HepG2 (cell line): ENCODE results near the gene VAMP2. TPM values are rescaled to one million over a fixed set of nuclear protein-coding genes. Genes with fewer than 3 reads are reported as not detected.

ENCODE experiments used
- GFI1 ChIP-seq: sonication (generic); formaldehyde crosslinking; IDR thresholded peaks from 2 replicates; pipeline ENCODE4 v1.5.0; 2020; ENCODE audit warnings: missing genetic modification reagents, mild to moderate bottlenecking, borderline replicate concordance
- KDM3A ChIP-seq: IDR thresholded peaks from 2 replicates; pipeline ENCODE4 v1.6.1; 2018; ENCODE audit warnings: low read depth, missing compliant biosample characterization
- MTF1 ChIP-seq: sonication (generic); formaldehyde crosslinking; IDR thresholded peaks from 2 replicates; pipeline ENCODE4 v1.5.0; 2020; ENCODE audit warnings: missing genetic modification reagents
- NONO ChIP-seq, 2 experiments: fragments of 450-650 bp in 1 of 2; sonication (generic) in 1 of 2; formaldehyde crosslinking in 1 of 2; IDR thresholded peaks in 1 of 2; conservative IDR thresholded peaks in 1 of 2; 2 replicates each; pipeline versions ENCODE4 v1.6.1 to v1.8.0; 2017 to 2022; ENCODE audit warnings: mild to moderate bottlenecking in 1 of 2, missing genetic modification reagents in 1 of 2, moderate library complexity in 1 of 2
- NPAS2 ChIP-seq: sonication (generic); formaldehyde crosslinking; IDR thresholded peaks from 2 replicates; pipeline ENCODE4 v1.8.0; 2022; ENCODE audit warnings: mild to moderate bottlenecking, missing genetic modification reagents, borderline replicate concordance
- PAX8 ChIP-seq: sonication (generic); formaldehyde crosslinking; IDR thresholded peaks from 2 replicates; pipeline ENCODE4 v1.8.0; 2022; ENCODE audit warnings: mild to moderate bottlenecking, missing genetic modification reagents, borderline replicate concordance
- RARA ChIP-seq: IDR thresholded peaks from 2 replicates; pipeline ENCODE4 v1.6.1; 2016; ENCODE audit warnings: missing genetic modification reagents, missing compliant biosample characterization
- RBFOX2 ChIP-seq: fragments of 200-400 bp; formaldehyde crosslinking; IDR thresholded peaks from 2 replicates; pipeline ENCODE4 v1.6.1; 2017; ENCODE audit warnings: low read depth, mild to moderate bottlenecking, low read length
- RELA ChIP-seq: sonication (generic); formaldehyde crosslinking; IDR thresholded peaks from 2 replicates; pipeline ENCODE4 v1.4.0; 2020; ENCODE audit warnings: missing genetic modification reagents
- SMARCE1 ChIP-seq: fragments of 450-650 bp; IDR thresholded peaks from 2 replicates; pipeline ENCODE4 v1.6.1; 2017; ENCODE audit warnings: borderline replicate concordance
- ZBTB21 ChIP-seq: sonication (generic); formaldehyde crosslinking; IDR thresholded peaks from 2 replicates; pipeline ENCODE4 v1.4.0; 2020; ENCODE audit warnings: missing genetic modification reagents
- ZKSCAN1 ChIP-seq: fragments of 150-350 bp; IDR thresholded peaks from 2 replicates; pipeline ENCODE4 v1.6.1; 2014; ENCODE audit warnings: low read length
- polyA plus RNA-seq, 8 experiments: library from polyadenylated mRNA; depleted of rRNA in 3 of 8; stranded (reverse) in 7 of 8; unstranded in 1 of 8; fragments of >200 nt; fragmentation: Illumina TruSeq in 4 of 8; extraction: Trizol in 4 of 8; gene quantifications; 2 replicates each; pipeline versions ENCODE4 v1.2.1 to v1.2.3, GENCODE V29; 2011 to 2016; ENCODE audit warnings: low read depth in 4 of 8, missing spikeins in 1 of 8, mixed read lengths in 1 of 8; ENCODE audit not compliant: insufficient read depth in 1 of 8
- total RNA-seq, 5 experiments: library from RNA; depleted of rRNA; stranded (reverse); fragments of >200 nt; fragmentation: Illumina TruSeq; extraction: Trizol; gene quantifications; 2 replicates each; pipeline ENCODE4 v1.2.3, GENCODE V29; 2016; ENCODE audit warnings: low read depth in 1 of 5
- TF ChIP-seq, protein P1 (sequence below): fragments of 450-650 bp; IDR thresholded peaks from 2 replicates; pipeline ENCODE4 v1.6.1; 2017; ENCODE audit warnings: mild to moderate bottlenecking
- TF ChIP-seq, protein P2 (sequence below): sonication (generic); formaldehyde crosslinking; IDR thresholded peaks from 2 replicates; pipeline ENCODE4 v1.5.1; 2020; ENCODE audit warnings: mild to moderate bottlenecking, missing genetic modification reagents, borderline replicate concordance
- TF ChIP-seq, protein P3 (sequence below): sonication (generic); formaldehyde crosslinking; IDR thresholded peaks from 2 replicates; pipeline ENCODE4 v1.4.0; 2020; ENCODE audit warnings: missing genetic modification reagents, mild to moderate bottlenecking, borderline replicate concordance
- TF ChIP-seq, protein P4 (sequence below): fragments of 450-650 bp; IDR thresholded peaks from 2 replicates; pipeline ENCODE4 v1.6.1; 2016

VAMP2 gene
- total and polyA plus RNA-seq, 2 of the 13 experiments (the other 11 are each of a cell fraction or from before 2014, with no cell fraction given), result 3.9 to 17.2 TPM

DNA sequence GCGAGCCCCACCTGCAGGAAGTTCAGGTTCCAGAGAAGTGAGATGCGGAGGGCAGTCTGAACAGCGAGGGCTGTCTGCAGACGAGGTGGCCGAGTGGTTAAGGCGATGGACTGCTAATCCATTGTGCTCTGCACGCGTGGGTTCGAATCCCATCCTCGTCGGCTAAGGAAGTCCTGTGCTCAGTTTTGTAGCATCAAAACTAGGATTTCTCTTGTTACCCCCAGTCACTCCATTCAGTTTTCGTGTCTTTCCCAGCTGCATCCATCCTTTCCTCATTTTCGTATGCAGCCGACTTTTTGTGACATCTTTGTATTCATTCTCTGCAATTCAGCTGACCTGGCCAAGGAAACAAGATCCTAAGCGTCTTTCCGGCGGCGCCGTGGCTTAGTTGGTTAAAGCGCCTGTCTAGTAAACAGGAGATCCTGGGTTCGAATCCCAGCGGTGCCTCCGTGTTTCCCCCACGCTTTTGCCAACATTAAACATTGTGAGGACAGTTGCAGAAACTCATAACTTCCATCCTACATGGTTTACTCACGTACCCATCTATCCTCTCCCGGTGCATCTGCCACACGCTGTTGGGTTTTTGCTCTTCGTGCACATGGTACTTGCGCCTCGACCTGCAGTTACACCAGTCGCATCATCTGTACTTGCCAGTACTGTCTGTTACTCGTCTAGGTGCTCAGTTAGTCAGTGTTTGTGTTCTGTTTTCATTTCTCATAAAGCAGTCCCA lies 24.2 kb upstream of the VAMP2 start (continued):
- TF ChIP-seq, protein P1, sequence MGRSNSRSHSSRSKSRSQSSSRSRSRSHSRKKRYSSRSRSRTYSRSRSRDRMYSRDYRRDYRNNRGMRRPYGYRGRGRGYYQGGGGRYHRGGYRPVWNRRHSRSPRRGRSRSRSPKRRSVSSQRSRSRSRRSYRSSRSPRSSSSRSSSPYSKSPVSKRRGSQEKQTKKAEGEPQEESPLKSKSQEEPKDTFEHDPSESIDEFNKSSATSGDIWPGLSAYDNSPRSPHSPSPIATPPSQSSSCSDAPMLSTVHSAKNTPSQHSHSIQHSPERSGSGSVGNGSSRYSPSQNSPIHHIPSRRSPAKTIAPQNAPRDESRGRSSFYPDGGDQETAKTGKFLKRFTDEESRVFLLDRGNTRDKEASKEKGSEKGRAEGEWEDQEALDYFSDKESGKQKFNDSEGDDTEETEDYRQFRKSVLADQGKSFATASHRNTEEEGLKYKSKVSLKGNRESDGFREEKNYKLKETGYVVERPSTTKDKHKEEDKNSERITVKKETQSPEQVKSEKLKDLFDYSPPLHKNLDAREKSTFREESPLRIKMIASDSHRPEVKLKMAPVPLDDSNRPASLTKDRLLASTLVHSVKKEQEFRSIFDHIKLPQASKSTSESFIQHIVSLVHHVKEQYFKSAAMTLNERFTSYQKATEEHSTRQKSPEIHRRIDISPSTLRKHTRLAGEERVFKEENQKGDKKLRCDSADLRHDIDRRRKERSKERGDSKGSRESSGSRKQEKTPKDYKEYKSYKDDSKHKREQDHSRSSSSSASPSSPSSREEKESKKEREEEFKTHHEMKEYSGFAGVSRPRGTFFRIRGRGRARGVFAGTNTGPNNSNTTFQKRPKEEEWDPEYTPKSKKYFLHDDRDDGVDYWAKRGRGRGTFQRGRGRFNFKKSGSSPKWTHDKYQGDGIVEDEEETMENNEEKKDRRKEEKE, result no peak
- TF ChIP-seq PAX8 (no peak), NONO (IDR thresholded peaks at IDR 0.05) (no peak), NONO (CRISPR knock-in tag; conservative IDR thresholded peaks at IDR 0.05) (no peak), RBFOX2 (no peak), SMARCE1 (no peak), ZBTB21 (CRISPR knock-in tag) (no peak), NPAS2 (CRISPR knock-in tag) (no peak), MTF1 (CRISPR knock-in tag) (0 out of 2 replicates have a peak, but pooled peaks have one; percentile 68), RARA (CRISPR knock-in tag) (no peak; the same call in 1 of the 2 replicates), ZKSCAN1 (no peak; the same call in 1 of the 2 replicates), KDM3A (CRISPR knock-in tag) (no peak), GFI1 (CRISPR knock-in tag) (no peak), RELA (no peak)
- TF ChIP-seq, protein P2, sequence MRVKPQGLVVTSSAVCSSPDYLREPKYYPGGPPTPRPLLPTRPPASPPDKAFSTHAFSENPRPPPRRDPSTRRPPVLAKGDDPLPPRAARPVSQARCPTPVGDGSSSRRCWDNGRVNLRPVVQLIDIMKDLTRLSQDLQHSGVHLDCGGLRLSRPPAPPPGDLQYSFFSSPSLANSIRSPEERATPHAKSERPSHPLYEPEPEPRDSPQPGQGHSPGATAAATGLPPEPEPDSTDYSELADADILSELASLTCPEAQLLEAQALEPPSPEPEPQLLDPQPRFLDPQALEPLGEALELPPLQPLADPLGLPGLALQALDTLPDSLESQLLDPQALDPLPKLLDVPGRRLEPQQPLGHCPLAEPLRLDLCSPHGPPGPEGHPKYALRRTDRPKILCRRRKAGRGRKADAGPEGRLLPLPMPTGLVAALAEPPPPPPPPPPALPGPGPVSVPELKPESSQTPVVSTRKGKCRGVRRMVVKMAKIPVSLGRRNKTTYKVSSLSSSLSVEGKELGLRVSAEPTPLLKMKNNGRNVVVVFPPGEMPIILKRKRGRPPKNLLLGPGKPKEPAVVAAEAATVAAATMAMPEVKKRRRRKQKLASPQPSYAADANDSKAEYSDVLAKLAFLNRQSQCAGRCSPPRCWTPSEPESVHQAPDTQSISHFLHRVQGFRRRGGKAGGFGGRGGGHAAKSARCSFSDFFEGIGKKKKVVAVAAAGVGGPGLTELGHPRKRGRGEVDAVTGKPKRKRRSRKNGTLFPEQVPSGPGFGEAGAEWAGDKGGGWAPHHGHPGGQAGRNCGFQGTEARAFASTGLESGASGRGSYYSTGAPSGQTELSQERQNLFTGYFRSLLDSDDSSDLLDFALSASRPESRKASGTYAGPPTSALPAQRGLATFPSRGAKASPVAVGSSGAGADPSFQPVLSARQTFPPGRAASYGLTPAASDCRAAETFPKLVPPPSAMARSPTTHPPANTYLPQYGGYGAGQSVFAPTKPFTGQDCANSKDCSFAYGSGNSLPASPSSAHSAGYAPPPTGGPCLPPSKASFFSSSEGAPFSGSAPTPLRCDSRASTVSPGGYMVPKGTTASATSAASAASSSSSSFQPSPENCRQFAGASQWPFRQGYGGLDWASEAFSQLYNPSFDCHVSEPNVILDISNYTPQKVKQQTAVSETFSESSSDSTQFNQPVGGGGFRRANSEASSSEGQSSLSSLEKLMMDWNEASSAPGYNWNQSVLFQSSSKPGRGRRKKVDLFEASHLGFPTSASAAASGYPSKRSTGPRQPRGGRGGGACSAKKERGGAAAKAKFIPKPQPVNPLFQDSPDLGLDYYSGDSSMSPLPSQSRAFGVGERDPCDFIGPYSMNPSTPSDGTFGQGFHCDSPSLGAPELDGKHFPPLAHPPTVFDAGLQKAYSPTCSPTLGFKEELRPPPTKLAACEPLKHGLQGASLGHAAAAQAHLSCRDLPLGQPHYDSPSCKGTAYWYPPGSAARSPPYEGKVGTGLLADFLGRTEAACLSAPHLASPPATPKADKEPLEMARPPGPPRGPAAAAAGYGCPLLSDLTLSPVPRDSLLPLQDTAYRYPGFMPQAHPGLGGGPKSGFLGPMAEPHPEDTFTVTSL, result no peak
- TF ChIP-seq, protein P3, sequence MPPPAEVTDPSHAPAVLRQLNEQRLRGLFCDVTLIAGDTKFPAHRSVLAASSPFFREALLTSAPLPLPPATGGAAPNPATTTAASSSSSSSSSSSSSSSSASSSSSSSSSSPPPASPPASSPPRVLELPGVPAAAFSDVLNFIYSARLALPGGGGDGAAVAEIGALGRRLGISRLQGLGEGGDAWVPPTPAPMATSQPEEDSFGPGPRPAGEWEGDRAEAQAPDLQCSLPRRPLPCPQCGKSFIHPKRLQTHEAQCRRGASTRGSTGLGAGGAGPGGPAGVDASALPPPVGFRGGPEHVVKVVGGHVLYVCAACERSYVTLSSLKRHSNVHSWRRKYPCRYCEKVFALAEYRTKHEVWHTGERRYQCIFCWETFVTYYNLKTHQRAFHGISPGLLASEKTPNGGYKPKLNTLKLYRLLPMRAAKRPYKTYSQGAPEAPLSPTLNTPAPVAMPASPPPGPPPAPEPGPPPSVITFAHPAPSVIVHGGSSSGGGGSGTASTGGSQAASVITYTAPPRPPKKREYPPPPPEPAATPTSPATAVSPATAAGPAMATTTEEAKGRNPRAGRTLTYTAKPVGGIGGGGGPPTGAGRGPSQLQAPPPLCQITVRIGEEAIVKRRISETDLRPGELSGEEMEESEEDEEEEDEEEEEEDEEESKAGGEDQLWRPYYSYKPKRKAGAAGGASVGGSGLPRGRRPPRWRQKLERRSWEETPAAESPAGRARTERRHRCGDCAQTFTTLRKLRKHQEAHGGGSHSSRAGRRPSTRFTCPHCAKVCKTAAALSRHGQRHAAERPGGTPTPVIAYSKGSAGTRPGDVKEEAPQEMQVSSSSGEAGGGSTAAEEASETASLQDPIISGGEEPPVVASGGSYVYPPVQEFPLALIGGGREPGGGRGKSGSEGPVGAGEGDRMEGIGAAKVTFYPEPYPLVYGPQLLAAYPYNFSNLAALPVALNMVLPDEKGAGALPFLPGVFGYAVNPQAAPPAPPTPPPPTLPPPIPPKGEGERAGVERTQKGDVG (CRISPR knock-in tag), result no peak
- TF ChIP-seq, protein P4, sequence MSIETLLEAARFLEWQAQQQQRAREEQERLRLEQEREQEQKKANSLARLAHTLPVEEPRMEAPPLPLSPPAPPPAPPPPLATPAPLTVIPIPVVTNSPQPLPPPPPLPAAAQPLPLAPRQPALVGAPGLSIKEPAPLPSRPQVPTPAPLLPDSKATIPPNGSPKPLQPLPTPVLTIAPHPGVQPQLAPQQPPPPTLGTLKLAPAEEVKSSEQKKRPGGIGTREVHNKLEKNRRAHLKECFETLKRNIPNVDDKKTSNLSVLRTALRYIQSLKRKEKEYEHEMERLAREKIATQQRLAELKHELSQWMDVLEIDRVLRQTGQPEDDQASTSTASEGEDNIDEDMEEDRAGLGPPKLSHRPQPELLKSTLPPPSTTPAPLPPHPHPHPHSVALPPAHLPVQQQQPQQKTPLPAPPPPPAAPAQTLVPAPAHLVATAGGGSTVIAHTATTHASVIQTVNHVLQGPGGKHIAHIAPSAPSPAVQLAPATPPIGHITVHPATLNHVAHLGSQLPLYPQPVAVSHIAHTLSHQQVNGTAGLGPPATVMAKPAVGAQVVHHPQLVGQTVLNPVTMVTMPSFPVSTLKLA, result no peak
